ENCODE results near the gene RBM44.
"Not testable (repeated sequence)": the region's sequence is repeated elsewhere in the genome, so short reads cannot be mapped to it uniquely, and the experiment has no call there.

RBM44 gene

GRCh38 chr2:237760506-237761502 is 37.8 kb upstream of the RBM44 start:
- H3K27me3 ChIP-seq (ENCODE audit: control insufficient read depth in 5 of 5, insufficient read depth in 4 of 5, low read length in 5 of 5) = no peaks in the 10 kb centered on the region
- H3K9me3 ChIP-seq (ENCODE audit: control insufficient read depth in 5 of 5, low read length in 5 of 5) = no peaks in the 10 kb centered on the region
- H3K9ac ChIP-seq (ENCODE audit: low read length in 5 of 5) = no peak overlapping the region
- no peak overlapping the region for H3K4me3 ChIP-seq (ENCODE audit: low read depth in 1 of 5, low read length in 5 of 5)
- no peak overlapping the region for H3K27ac ChIP-seq (ENCODE audit: low read depth, low read length)
- no peaks in the 10 kb centered on the region for H3K4me1 ChIP-seq (ENCODE audit: control insufficient read depth in 5 of 5, insufficient read depth in 5 of 5, low read length in 5 of 5)
- H3K36me3 ChIP-seq (ENCODE audit: control insufficient read depth in 5 of 5, insufficient read depth in 5 of 5, low read length in 5 of 5) = peaks cover 10 to 80% (median 74%) of the 10 kb centered on the region in 5 donors

GRCh38 chr2:237762291-237763182 is 36.0 kb upstream of the RBM44 start:
- H3K27ac ChIP-seq (ENCODE audit: low read depth, low read length); H3K4me1 ChIP-seq (ENCODE audit: control insufficient read depth in 5 of 5, insufficient read depth in 5 of 5, low read length in 5 of 5); H3K9ac ChIP-seq (ENCODE audit: low read length in 5 of 5); H3K27me3 ChIP-seq (ENCODE audit: control insufficient read depth in 5 of 5, insufficient read depth in 4 of 5, low read length in 5 of 5); H3K4me3 ChIP-seq (ENCODE audit: low read depth in 1 of 5, low read length in 5 of 5); H3K9me3 ChIP-seq (ENCODE audit: control insufficient read depth in 5 of 5, low read length in 5 of 5): not testable (repeated sequence)
- H3K36me3 ChIP-seq (ENCODE audit: control insufficient read depth in 5 of 5, insufficient read depth in 5 of 5, low read length in 5 of 5) = peaks cover 2 to 75% (median 69%) of the 10 kb centered on the region in 5 donors

- Histone ChIP-seq H3K36me3 (ENCODE audit: control insufficient read depth in 5 of 5, insufficient read depth in 5 of 5, low read length in 5 of 5) (peaks cover 0 to 64% (median 57%) of the 10 kb centered on the region in 5 donors), H3K4me3 (ENCODE audit: low read depth in 1 of 5, low read length in 5 of 5) (no peak overlapping the region), H3K9me3 (ENCODE audit: control insufficient read depth in 5 of 5, low read length in 5 of 5) (no peaks in the 10 kb centered on the region), H3K27me3 (ENCODE audit: control insufficient read depth in 5 of 5, insufficient read depth in 4 of 5, low read length in 5 of 5) (no peaks in the 10 kb centered on the region), H3K9ac (ENCODE audit: low read length in 5 of 5) (no peak overlapping the region), H3K4me1 (ENCODE audit: control insufficient read depth in 5 of 5, insufficient read depth in 5 of 5, low read length in 5 of 5) (no peaks in the 10 kb centered on the region), H3K27ac (ENCODE audit: low read depth, low read length) (no peak overlapping the region)
Observed at GRCh38 chr2:237763812-237764211, 34.8 kb upstream of the RBM44 start.

- H3K27ac ChIP-seq (ENCODE audit: low read depth, low read length); H3K9me3 ChIP-seq (ENCODE audit: control insufficient read depth in 5 of 5, low read length in 5 of 5); H3K4me3 ChIP-seq (ENCODE audit: low read depth in 1 of 5, low read length in 5 of 5); H3K27me3 ChIP-seq (ENCODE audit: control insufficient read depth in 5 of 5, insufficient read depth in 4 of 5, low read length in 5 of 5); H3K9ac ChIP-seq (ENCODE audit: low read length in 5 of 5); H3K4me1 ChIP-seq (ENCODE audit: control insufficient read depth in 5 of 5, insufficient read depth in 5 of 5, low read length in 5 of 5): not testable (repeated sequence)
- H3K36me3 ChIP-seq (ENCODE audit: control insufficient read depth in 5 of 5, insufficient read depth in 5 of 5, low read length in 5 of 5) = peaks cover 0 to 64% (median 57%) of the 10 kb centered on the region in 5 donors
Observed at GRCh38 chr2:237765122-237765521, 33.5 kb upstream of the RBM44 start.

GRCh38 chr2:237765875-237766274 is 32.7 kb upstream of the RBM44 start:
- Histone ChIP-seq H3K27me3 (ENCODE audit: control insufficient read depth in 5 of 5, insufficient read depth in 4 of 5, low read length in 5 of 5) (no peaks in the 10 kb centered on the region), H3K9me3 (ENCODE audit: control insufficient read depth in 5 of 5, low read length in 5 of 5) (no peaks in the 10 kb centered on the region), H3K4me3 (ENCODE audit: low read depth in 1 of 5, low read length in 5 of 5) (no peak overlapping the region), H3K27ac (ENCODE audit: low read depth, low read length) (no peak overlapping the region), H3K9ac (ENCODE audit: low read length in 5 of 5) (no peak overlapping the region), H3K4me1 (ENCODE audit: control insufficient read depth in 5 of 5, insufficient read depth in 5 of 5, low read length in 5 of 5) (no peaks in the 10 kb centered on the region), H3K36me3 (ENCODE audit: control insufficient read depth in 5 of 5, insufficient read depth in 5 of 5, low read length in 5 of 5) (peaks cover 2 to 64% (median 50%) of the 10 kb centered on the region in 5 donors)

- H3K4me1 ChIP-seq (ENCODE audit: control insufficient read depth in 5 of 5, insufficient read depth in 5 of 5, low read length in 5 of 5) = no peaks in the 10 kb centered on the region
- no peaks in the 10 kb centered on the region for H3K9me3 ChIP-seq (ENCODE audit: control insufficient read depth in 5 of 5, low read length in 5 of 5)
- H3K27me3 ChIP-seq (ENCODE audit: control insufficient read depth in 5 of 5, insufficient read depth in 4 of 5, low read length in 5 of 5) = no peaks in the 10 kb centered on the region
- H3K4me3 ChIP-seq (ENCODE audit: low read depth in 1 of 5, low read length in 5 of 5) = no peak overlapping the region
- H3K27ac ChIP-seq (ENCODE audit: low read depth, low read length) = no peak overlapping the region
- H3K9ac ChIP-seq (ENCODE audit: low read length in 5 of 5) = no peak overlapping the region
- H3K36me3 ChIP-seq (ENCODE audit: control insufficient read depth in 5 of 5, insufficient read depth in 5 of 5, low read length in 5 of 5) = peaks cover 2 to 64% (median 47%) of the 10 kb centered on the region in 5 donors
Observed at GRCh38 chr2:237766340-237766739, 32.2 kb upstream of the RBM44 start.

- no peak overlapping the region for H3K4me3 ChIP-seq (ENCODE audit: low read depth in 1 of 5, low read length in 5 of 5)
- H3K27ac ChIP-seq (ENCODE audit: low read depth, low read length) = no peak overlapping the region
- no peaks in the 10 kb centered on the region for H3K4me1 ChIP-seq (ENCODE audit: control insufficient read depth in 5 of 5, insufficient read depth in 5 of 5, low read length in 5 of 5)
- H3K9me3 ChIP-seq (ENCODE audit: control insufficient read depth in 5 of 5, low read length in 5 of 5) = no peaks in the 10 kb centered on the region
- peaks cover 9 to 80% (median 54%) of the 10 kb centered on the region in 5 donors for H3K36me3 ChIP-seq (ENCODE audit: control insufficient read depth in 5 of 5, insufficient read depth in 5 of 5, low read length in 5 of 5)
- H3K9ac ChIP-seq (ENCODE audit: low read length in 5 of 5) = no peak overlapping the region
- H3K27me3 ChIP-seq (ENCODE audit: control insufficient read depth in 5 of 5, insufficient read depth in 4 of 5, low read length in 5 of 5) = no peaks in the 10 kb centered on the region
Observed at GRCh38 chr2:237772513-237772912, 26.1 kb upstream of the RBM44 start.

GRCh38 chr2:237773826-237774225 is 24.8 kb upstream of the RBM44 start:
- Histone ChIP-seq H3K27me3 (ENCODE audit: control insufficient read depth in 5 of 5, insufficient read depth in 4 of 5, low read length in 5 of 5) (no peaks in the 10 kb centered on the region), H3K36me3 (ENCODE audit: control insufficient read depth in 5 of 5, insufficient read depth in 5 of 5, low read length in 5 of 5) (peaks cover 11 to 85% (median 61%) of the 10 kb centered on the region in 5 donors), H3K9me3 (ENCODE audit: control insufficient read depth in 5 of 5, low read length in 5 of 5) (no peaks in the 10 kb centered on the region), H3K27ac (ENCODE audit: low read depth, low read length) (no peak overlapping the region), H3K4me3 (ENCODE audit: low read depth in 1 of 5, low read length in 5 of 5) (no peak overlapping the region), H3K9ac (ENCODE audit: low read length in 5 of 5) (no peak overlapping the region), H3K4me1 (ENCODE audit: control insufficient read depth in 5 of 5, insufficient read depth in 5 of 5, low read length in 5 of 5) (no peaks in the 10 kb centered on the region)

- Histone ChIP-seq H3K36me3 (ENCODE audit: control insufficient read depth in 5 of 5, insufficient read depth in 5 of 5, low read length in 5 of 5) (peaks cover 15 to 85% (median 59%) of the 10 kb centered on the region in 5 donors), H3K4me3 (ENCODE audit: low read depth in 1 of 5, low read length in 5 of 5) (no peak overlapping the region), H3K9ac (ENCODE audit: low read length in 5 of 5) (no peak overlapping the region), H3K9me3 (ENCODE audit: control insufficient read depth in 5 of 5, low read length in 5 of 5) (no peaks in the 10 kb centered on the region), H3K4me1 (ENCODE audit: control insufficient read depth in 5 of 5, insufficient read depth in 5 of 5, low read length in 5 of 5) (no peaks in the 10 kb centered on the region), H3K27me3 (ENCODE audit: control insufficient read depth in 5 of 5, insufficient read depth in 4 of 5, low read length in 5 of 5) (no peaks in the 10 kb centered on the region), H3K27ac (ENCODE audit: low read depth, low read length) (no peak overlapping the region)
Observed at GRCh38 chr2:237774811-237775553, 23.6 kb upstream of the RBM44 start.
